ENCODE measurements around the gene MCM7.

The MCM7 gene

GRCh38 chr7:100093054-100093453 lies 8.1 kb downstream of the MCM7 start:
- DNase-seq = no peak

- DNase-seq = no peak
Measured at GRCh38 chr7:100091411-100092181, 9.6 kb downstream of the MCM7 start.

- DNase-seq = no peak
Measured at GRCh38 chr7:100090527-100091410, 10.4 kb downstream of the MCM7 start.

DNA sequence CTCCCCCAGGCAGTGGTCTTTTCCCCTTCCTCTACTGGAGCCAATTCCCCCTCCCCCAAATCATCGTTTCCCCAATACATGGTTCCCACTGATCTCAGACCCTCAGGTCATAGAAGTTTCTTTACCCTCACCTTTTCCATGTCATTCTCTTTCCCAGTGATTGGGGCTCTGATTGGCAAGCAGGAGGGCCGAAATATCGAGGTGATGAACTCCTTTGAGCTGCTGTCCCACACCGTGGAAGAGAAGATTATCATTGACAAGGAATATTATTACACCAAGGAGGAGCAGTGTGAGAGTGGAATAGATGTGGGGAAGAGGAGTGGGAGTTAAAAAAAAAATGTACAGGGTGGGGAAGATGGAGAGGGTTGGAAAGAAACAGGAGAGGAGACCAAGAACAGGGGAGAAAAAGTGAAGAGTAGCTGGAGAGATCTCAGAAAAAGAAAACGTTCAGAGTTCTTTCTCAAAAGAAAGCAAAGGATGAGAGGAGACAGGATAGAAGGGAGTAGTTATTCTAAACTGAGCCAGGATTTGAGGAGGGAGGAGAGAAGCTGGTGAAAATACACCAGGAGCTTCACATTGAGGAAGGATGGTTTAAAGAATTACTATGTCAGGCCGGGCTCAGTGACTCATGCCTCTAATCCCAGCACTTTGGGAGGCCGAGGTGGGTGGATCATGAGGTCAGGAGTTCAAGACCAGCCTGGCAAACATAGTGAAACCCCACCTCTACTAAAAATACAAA lies 11.6 kb downstream of the MCM7 start:
- no peak for DNase-seq

- peak; percentile 59 for DNase-seq
Measured at GRCh38 chr7:100088621-100089457, 12.4 kb downstream of the MCM7 start, which contains the start of gene COPS6. Gene COPS6 (plus strand): TSS chr7:100088969. CDS start chr7:100088991, 22 bp downstream.

- DNase-seq = no peak
Measured at GRCh38 chr7:100088095-100088620, 13.0 kb downstream of the MCM7 start.

DNA sequence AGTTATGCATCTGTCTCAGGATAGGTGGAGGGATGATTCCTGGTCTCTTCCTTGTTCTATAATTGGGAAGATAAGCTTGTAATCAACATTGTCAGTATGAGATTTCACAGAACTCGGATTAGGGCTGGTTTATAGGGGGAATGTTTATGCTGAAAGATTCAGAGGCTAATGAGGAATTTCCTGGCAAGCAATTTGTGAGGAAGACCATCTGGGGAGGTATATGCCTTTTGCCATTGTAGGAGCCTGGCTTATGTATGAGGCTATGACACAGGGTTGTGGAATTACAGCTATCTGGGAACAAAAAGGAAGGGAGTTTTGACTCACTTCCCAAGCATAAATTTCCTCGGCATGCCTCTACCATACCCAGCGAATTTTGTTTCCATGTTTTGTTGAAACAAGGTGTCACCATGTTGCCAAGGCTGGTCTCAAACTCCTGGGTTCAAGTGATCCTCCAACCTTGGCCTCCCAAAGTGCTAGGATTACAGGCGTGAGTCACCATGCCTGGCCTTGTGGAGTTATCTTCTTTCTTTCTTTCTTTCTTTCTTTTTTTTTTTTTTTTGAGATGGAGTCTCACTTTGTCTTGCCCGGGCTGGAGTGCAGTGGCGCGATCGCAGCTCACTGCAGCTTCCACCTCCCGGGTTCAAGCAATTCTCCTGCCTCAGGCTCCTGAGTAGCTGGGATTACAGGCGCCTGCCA lies 14.0 kb downstream of the MCM7 start:
- peak; percentile 97 for DNase-seq

GRCh38 chr7:100085515-100085914 lies 15.7 kb downstream of the MCM7 start:
- DNase-seq = no peak

DNA sequence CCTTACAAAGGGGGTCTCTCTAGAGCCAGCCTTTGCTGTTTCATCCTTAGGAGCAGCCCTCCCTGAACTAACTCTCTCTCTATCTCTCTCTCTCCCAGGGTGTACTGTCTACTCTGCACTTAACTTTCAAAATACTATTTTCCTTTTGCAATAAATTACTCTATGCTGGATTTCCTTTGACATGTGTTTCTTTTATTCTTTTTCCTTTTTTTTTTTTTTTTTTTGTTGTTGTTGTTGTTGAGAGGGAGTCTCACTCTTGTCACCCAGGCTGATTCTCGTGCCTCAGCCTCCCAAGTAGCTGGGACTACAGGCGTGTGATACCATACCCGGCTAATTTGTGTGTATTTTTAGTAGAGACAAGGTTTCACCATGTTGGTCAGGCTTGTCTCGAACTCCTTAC lies 18.2 kb downstream of the MCM7 start:
- no peak for DNase-seq

DNA sequence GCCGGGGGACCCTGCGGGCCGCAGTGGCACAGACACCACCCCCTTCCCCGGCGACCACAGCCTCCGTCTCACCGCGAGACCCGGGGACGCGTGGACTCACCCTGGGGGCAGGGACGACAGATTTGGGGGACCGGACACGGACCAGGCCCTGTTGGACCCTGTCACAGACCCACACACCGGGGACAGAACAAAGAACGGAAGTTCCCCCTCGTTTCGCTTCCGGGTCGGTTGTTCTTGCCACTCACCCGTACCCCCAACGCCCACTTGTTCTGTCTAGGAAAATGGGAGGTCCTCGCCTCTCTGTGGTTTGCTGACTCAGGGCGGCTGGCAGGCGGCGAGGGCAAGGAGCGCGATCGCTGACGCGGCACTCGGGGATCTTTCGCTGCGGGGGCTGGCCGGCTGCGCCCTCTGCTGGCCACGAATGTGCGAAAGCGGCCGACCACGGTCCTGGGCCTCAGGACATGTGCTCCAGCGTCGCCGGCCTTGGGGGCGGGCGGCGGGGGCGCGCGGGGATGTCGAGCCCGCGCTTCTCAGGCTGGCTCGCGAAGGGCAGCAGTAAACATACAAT lies 19.6 kb downstream of the MCM7 start, which contains the start of gene ZNF3:
Gene ZNF3, minus strand, starts transcription at position 189 of the 568 bp plus-strand sequence. CDS start 4,366 bp downstream, outside the sequence.
- DNase-seq = peak; percentile 98

DNA sequence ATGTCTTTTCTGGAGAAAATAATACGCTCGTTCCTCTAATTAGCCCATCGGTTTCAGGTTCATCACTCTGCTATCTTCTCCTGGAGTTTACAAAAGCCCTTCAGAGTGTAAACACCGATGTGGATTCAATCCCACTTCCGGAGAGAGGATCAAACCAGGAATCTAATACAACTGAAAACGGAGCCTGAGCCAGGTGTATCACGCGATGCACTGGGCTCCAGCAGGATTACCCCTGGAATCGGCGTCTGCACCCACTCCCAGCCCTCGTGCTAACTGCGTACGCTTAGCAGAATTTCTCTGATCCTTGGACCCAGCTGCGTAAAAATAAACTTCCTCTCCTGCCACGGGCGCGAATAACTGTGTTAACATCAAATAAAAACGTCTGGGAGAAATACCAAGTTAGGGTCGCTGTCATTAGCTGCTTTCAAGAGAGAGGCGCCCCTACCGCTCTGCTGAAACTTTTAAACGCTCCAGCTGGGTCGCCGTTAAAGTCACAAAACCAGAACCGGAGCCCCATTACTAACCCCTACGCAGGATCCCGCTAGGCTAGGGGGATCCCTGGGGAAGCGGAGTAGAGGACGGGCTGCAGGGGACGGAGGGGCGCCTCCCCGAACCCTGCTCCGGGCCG lies 20.2 kb downstream of the MCM7 start:
- no peak for DNase-seq

DNA sequence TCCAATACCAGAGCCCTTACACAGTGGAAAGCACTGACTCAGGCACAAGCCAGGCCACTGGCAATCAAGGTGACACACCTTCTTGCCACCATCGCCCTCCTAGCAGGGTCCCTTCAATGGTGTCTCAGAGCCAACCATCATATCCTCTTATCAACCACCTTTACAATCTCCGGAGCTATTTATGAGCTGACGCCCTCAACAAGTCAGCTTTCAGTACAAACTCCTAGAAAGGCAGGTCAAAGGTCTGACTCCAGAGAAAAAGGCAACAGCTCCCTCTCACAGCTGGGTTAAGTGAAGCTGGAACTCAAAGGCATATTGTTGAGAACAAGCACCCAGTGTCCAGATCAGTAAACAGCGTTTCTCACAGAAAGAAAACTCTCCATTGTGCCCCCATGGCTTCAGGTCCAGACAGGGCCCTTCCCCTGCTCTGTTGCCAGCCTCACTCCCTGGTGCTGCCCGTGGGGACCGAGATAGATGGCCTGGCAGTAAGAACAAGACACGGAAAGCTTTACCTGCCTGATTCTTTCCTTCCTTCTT lies 22.1 kb downstream of the MCM7 start:
- DNase-seq = no peak

- DNase-seq = no peak
Measured at GRCh38 chr7:100077205-100077604, 24.0 kb downstream of the MCM7 start.

DNA sequence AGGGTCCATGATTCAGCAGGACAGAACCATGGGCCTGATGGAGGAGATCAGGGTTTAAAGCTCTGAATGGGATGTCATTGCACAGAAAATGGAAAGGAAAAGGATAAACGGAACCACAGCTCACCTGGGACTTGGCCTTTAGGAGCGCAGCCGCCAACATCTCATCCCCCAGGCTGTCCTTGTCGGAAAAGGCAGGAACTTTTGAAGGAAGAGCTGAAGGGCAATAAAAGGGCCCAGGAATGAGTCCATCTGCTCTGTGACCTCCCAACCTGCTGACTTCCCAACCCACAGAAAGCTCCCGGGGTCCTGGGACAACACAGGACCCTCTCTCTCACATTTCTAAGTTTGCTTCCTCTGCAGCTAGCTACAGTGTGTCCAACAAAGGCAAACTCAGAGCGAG lies 25.8 kb downstream of the MCM7 start:
- no peak for DNase-seq

- no peak for DNase-seq
Measured at GRCh38 chr7:100074841-100075240, 26.4 kb downstream of the MCM7 start.

DNA sequence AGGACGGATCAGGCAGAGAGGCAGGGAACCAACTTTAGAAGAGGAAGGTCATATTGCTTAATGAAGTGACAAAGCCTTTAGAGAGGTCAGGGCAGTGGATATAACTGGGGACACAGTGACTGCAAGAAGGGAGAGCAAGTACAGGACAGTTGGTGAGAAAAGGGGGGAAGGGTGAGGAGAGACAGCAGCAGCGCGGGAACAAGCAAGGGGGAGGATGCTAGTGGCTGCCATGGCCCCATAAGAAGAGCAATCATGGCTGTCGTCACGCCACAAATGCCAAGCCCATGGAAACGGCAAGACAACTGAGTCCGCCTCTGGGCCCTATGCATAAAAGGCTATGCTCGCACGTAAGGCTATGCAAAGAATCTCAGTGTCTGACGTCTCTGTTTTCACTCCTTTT lies 28.7 kb downstream of the MCM7 start:
- no peak for DNase-seq

- DNase-seq = no peak
Measured at GRCh38 chr7:100071018-100071723, 30.0 kb downstream of the MCM7 start.

DNA sequence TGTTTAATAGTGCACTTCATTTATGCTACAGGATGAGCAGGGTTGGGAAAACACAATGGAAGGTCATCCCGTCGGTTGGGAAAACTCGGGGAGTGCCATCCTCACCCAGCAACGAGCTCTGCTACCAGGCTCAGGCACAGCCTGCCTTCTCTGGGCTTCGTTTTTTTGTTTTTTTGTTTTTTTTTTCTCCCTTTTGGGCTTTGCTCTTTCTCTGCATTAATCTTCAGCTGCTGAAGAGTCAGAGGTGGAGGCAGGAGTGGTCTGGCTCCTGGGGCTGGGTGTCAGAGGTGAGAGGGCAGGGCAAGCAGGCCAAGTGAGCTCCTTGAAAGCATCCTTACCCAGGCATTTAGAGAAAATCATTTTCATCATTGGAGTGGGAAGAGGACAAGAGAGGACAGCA lies 31.2 kb downstream of the MCM7 start:
- no peak for DNase-seq

DNA sequence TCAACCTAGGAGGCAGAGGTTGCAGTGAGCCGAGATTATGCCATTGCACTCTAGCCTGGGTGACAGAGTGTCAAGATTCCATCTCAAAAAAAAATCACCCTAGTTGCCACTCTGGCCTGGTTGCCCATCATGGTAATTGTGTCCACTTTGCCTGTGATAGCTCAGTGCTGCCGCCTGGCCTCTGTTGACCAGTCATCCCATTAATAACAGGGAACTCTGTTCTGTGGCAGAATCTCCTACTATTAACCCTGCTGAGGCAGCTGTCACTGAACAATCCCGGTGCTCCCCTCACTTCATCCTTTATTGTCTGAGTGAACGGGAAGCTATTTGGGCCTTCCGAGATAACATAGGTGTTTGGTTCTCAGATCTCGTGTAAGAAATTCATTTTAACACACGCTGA lies 34.2 kb downstream of the MCM7 start:
- DNase-seq = no peak

Data from NCI-H226 (cell line).